NCI-H446 treated with DMSO at 0.1 percent for 48 hours (cell line): ENCODE measurements around the gene UNC119.

Source experiments
- DNase-seq: peaks from one replicate; lab custom pipeline; 2025; lab: John Stamatoyannopoulos, UW

Gene UNC119

GRCh38 chr17:28544402-28545140, 7.9 kb downstream of the UNC119 start:
- no peak for DNase-seq

DNA sequence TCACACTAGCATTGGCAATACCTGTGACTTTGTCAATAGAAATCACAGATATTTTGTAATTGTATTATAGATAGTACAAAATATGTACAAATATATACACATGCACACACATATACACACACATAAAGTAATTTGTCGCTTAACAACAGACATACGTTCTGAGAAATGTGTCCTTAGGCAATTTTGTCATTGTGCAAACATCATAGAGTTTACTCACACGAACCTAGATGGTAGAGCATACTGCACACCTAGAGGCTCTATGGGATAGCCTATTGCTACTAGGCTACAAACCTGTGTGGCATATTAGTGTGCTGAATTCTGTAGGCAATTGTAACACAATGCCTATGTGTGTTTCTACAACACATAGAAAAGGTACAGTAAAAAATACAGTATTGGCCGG, 11.0 kb downstream of the UNC119 start:
- DNase-seq, result no peak

GRCh38 chr17:28540231-28540630, 12.2 kb downstream of the UNC119 start:
- DNase-seq, result no peak

- no peak for DNase-seq
Observed at GRCh38 chr17:28538296-28538895, 14.0 kb downstream of the UNC119 start.

GRCh38 chr17:28537219-28537610, 15.2 kb downstream of the UNC119 start:
- DNase-seq, result no peak

GRCh38 chr17:28536532-28537218, 15.7 kb downstream of the UNC119 start:
- no peak for DNase-seq

- no peak for DNase-seq
Observed at GRCh38 chr17:28534740-28535375, 17.6 kb downstream of the UNC119 start.

GRCh38 chr17:28533091-28533807, 19.2 kb downstream of the UNC119 start:
- DNase-seq, result no peak

DNA sequence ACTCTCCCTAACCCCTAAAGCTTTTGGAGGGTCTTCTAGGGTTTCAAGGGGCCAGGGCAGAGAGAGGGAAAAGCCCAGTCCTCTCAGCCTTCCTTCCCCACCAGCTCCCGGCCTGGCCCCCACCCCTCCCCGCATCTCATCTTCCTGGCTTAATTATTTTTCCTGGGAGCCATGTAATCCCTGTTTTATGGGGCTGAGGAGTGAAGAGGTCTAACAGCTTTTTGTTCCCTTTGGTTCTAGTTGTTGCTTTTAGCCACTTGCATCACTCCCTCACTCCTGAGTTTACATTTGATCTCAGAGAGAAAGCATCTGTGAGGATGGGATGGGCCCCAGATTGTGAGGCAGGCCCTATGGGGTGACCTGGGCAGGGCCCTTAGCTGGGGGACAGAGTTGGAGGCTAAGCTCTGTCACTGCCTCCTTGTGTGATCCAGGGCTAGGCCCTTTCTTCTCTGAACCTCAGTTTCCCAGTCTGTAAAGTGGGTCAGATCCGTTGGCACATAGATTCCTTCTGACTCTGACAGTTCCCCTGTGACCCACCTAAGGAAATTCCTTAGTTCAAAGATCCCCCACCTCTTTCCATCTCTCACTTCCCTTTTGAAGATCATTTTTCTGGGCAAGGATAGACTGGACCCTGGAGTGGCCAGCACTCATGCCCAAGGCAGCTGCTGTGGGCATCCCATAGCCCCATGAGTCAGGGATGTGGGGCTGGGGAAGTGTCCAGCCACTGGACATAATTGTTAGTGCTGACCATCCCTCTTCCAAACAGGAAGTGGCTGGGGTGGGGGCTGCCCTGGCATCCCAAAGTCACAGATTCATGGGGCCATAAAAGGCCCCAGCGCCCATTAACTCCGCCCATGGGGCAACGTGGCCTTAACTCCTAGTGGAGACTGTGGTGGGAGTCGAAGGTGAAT, 20.1 kb downstream of the UNC119 start:
- no peak for DNase-seq

GRCh38 chr17:28530926-28531325, 21.5 kb downstream of the UNC119 start:
- no peak for DNase-seq

DNA sequence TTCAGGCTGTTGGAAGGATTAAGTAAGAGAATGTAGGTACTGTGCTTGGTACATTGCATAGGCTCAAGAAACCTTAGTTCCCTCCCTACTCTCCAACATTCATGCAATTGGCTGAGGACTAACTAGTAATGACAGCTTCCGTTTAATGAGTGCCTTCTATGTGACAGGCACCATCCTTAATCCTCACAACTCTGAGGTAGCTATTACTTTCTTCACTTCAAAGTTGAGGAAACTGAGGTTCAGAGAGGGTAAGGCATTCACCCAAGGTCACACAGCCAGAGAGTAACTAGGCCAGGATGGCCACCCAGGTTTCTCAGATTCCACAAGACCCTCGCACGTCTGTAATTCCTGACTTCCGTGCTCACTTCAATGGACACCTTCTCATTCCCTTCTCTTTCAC, 22.2 kb downstream of the UNC119 start:
- no peak for DNase-seq

DNA sequence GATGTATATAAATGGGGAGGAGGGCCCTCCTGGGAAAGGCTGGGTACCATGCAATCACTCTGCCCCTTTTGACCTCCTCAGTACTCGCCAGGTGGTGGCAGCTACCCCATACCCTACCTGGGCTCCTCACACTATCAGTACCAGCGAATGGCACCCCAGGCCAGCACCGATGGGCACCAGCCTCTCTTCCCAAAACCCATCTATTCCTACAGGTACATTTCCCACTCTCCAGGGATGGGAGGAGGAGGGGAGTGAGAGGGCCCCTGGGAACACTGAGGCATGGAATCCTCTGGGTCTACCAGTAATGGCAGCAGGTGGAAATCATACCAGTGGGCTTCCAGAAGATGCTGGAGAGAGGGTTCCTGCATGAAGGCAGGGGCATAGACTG, 23.4 kb downstream of the UNC119 start:
- no peak for DNase-seq

DNA sequence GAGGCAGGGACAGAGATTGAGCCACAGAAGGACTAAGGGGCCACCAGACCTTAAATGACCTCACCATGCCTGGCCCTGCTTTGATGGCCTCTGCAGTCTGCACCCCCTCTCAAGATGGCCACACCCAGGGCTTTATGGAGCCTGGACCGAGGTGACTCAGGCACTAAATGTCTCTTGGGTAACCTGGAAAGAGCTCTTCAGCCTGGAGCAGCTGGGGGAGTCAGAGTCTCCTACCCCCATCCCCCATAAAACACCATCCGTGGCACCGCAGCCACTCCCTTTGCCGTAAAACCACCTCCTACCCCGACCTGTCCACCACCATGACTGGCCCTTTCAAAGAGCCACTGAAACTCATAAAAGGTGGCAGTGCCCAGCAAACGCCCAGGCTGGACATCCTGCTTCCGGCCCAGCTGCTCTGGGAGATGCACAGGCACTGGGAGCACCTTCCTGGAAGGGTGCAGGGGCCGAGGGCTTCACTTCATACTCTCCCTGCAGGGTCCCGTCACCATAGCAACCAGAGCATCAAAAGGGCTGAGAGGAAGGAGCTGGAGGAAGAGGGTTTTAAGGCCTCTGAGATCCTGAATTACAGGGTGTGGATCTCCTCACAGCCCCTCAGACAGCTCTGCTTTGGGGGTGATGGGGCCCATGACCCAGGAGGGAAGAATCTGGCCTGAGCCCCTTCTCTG, 24.0 kb downstream of the UNC119 start:
- DNase-seq, result no peak

GRCh38 chr17:28527859-28528258, 24.6 kb downstream of the UNC119 start:
- no peak for DNase-seq

GRCh38 chr17:28527181-28527681, 25.2 kb downstream of the UNC119 start:
- DNase-seq, result no peak

GRCh38 chr17:28526381-28526780, 26.0 kb downstream of the UNC119 start:
- no peak for DNase-seq

DNA sequence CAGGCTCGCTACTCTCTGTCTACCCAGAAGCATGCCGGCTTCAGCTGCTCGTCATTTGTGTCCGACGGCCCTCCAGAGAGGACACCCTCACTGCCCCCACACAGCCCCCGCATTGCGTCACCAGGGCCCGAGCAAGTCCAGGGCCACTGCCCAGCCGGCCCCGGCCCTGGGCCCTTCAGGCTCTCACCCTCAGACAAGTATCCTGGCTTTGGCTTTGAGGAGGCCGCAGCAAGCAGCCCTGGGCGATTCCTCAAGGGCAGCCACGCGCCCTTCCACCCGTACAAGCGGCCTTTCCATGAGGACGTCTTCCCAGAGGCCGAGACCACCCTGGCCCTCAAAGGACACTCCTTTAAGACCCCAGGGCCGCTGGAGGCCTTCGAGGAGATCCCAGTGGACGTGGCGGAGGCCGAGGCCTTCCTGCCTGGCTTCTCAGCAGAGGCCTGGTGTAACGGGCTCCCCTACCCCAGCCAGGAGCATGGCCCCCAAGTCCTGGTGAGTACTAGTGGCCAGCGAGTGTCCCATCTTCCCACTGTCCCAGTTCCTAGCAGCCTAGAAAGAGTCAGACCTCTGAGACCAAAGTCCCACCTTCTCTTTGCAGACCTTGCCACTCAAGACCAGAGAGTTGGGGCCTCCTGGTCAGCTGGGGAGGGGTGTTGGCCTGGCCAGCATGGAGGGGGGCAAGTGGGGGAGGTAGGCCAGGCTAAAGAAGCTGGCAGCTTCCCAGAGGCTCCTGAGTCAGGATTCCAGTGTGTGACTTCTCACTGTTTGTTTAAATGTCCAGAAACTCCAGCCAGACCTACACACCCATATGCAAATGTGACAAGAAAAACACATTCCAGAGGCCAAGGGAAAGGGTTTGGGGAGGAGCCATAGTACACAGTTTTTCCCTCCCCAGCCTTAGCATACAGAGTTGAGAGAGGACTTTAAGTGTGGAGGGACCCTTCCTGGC, 27.7 kb downstream of the UNC119 start:
- DNase-seq, result no peak

GRCh38 chr17:28523876-28524275, 28.5 kb downstream of the UNC119 start:
- DNase-seq, result no peak

DNA sequence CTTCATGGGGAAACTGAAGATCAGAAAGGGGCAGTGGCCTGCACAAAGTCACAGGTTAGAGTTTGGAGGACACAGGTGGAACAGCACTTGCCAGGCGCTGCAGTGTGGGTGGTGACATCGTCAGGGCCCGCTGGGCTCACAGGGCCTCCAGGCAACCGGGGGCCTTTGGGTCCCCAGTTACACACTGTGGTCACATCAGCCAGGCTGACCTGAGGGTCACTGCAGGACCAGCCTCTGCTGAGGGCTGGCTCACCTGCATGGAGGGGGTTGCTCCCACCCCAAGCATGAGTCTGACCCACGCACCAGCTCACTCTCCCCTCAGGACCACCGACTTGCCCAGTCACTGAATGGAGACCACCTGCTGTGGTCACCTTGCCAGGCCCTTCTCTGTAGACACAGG, 29.2 kb downstream of the UNC119 start:
- no peak for DNase-seq
